HEK293T (cell line): ENCODE results near the gene SH3PXD2A.

Experiments
- CTCF ChIA-PET: fragments of 350-600 bp; formaldehyde crosslinking; extraction: SDS; loops from one replicate; lab custom pipeline; 2021; ENCODE audit warnings: antibody characterized with exemption, inconsistent platforms; lab: Yijun Ruan, JAX
- POLR2A ChIA-PET: fragments of 350-600 bp; formaldehyde crosslinking; extraction: SDS; loops from one replicate; lab custom pipeline; 2020; ENCODE audit warnings: antibody characterized with exemption, inconsistent platforms; lab: Yijun Ruan, JAX
- DNase-seq: peaks from one replicate; pipeline ENCODE4 v3.0.0; 2012; ENCODE audit warnings: mixed read lengths; ENCODE audit errors: extremely low spot score
- ARNT ChIP-seq: fragments of 450-650 bp; IDR thresholded peaks from 2 replicates; pipeline ENCODE4 v1.6.1; 2017; ENCODE audit warnings: mild to moderate bottlenecking
- BHLHE40 ChIP-seq: fragments of 450-650 bp; IDR thresholded peaks from 2 replicates; pipeline ENCODE4 v1.6.1; 2016; ENCODE audit warnings: mild to moderate bottlenecking, moderate library complexity, borderline replicate concordance
- CTBP1 ChIP-seq: fragments of 450-650 bp; IDR thresholded peaks from 2 replicates; pipeline ENCODE4 v1.6.1; 2016; ENCODE audit warnings: borderline replicate concordance
- ELF4 ChIP-seq: fragments of 450-650 bp; IDR thresholded peaks from 2 replicates; pipeline ENCODE4 v1.6.1; 2017; ENCODE audit warnings: antibody characterized with exemption
- FOXA1 ChIP-seq: fragments of 450-650 bp; IDR thresholded peaks from 2 replicates; pipeline ENCODE4 v1.6.1; 2016; ENCODE audit warnings: mild to moderate bottlenecking
- FOXK2 ChIP-seq: fragments of 450-650 bp; IDR thresholded peaks from 2 replicates; pipeline ENCODE4 v1.6.1; 2016; ENCODE audit warnings: mild to moderate bottlenecking
- FOXM1 ChIP-seq: fragments of 450-650 bp; IDR thresholded peaks from 2 replicates; pipeline ENCODE4 v1.6.1; 2017; ENCODE audit warnings: mild to moderate bottlenecking, borderline replicate concordance
- HDGF ChIP-seq: fragments of 450-650 bp; IDR thresholded peaks from 2 replicates; pipeline ENCODE4 v1.6.1; 2017; ENCODE audit warnings: antibody characterized with exemption, borderline replicate concordance
- L3MBTL2 ChIP-seq: fragments of 450-650 bp; conservative IDR thresholded peaks from 2 replicates; pipeline ENCODE4 v1.6.1; 2016; ENCODE audit warnings: mild to moderate bottlenecking
- LEF1 ChIP-seq: fragments of 450-650 bp; IDR thresholded peaks from 2 replicates; pipeline ENCODE4 v1.6.1; 2017; ENCODE audit warnings: mild to moderate bottlenecking, borderline replicate concordance
- NFRKB ChIP-seq: fragments of 450-650 bp; IDR thresholded peaks from 2 replicates; pipeline ENCODE4 v1.6.1; 2016; ENCODE audit warnings: mild to moderate bottlenecking, moderate library complexity
- PKNOX1 ChIP-seq: fragments of 450-650 bp; IDR thresholded peaks from 2 replicates; pipeline ENCODE4 v1.6.1; 2016
- SP1 ChIP-seq: fragments of 450-650 bp; IDR thresholded peaks from 2 replicates; pipeline ENCODE4 v1.6.1; 2017
- SUZ12 ChIP-seq: fragments of 450-650 bp; IDR thresholded peaks from 2 replicates; pipeline ENCODE4 v1.6.1; 2016; ENCODE audit warnings: mild to moderate bottlenecking
- TARDBP ChIP-seq: fragments of 450-650 bp; IDR thresholded peaks from 2 replicates; pipeline ENCODE4 v1.6.1; 2016
- ZNF384 ChIP-seq: fragments of 450-650 bp; IDR thresholded peaks from 2 replicates; pipeline ENCODE4 v1.6.1; 2016

SH3PXD2A gene

GRCh38 chr10:103727991-103728689 lies 127.2 kb downstream of the SH3PXD2A start:
- DNase-seq, result no peak
- POLR2A ChIA-PET, result interaction anchor here (1.0 kb wide), 1 partner anchor 10 kb away, joined by 5 read pairs; no protein-coding TSS in a partner anchor
- TF ChIP-seq FOXA1 (no peak), FOXK2 (no peak)
- CTCF ChIA-PET, result interaction anchor here (0.6 to 1.0 kb wide), 2 partner anchors 8 to 120 kb away, joined by 3 to 5 read pairs; no protein-coding TSS in a partner anchor

GRCh38 chr10:103727546-103727963 lies 127.8 kb downstream of the SH3PXD2A start:
- TF ChIP-seq FOXK2 (no peak), HDGF (no peak), BHLHE40 (no peak), ELF4 (no peak), NFRKB (no peak), LEF1 (no peak), SP1 (no peak), ZNF384 (no peak), SUZ12 (no peak), FOXA1 (no peak), FOXM1 (no peak), ARNT (no peak), PKNOX1 (no peak), TARDBP (no peak), CTBP1 (no peak), L3MBTL2 (no peak)
- ChIA-PET CTCF (no interaction called here), POLR2A (no interaction called here)
- no peak for DNase-seq

DNA sequence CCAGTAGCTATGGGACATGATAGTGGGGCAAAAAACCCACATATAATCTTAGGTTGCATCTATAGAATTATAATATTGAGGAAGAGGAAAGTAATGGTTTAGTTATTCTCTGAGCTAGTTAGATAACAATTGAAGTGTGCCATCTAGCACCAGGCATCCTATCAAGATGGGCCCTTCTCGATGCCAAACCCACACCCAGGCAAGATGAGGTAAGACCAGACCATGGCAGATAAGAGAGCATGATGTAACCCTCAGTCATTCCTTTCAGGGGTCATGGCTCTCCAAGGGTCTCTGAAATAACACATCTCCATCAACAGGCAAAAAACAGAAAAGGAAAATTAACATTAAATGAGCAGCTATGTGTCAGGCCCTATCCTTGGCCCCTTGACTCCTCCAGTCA lies 128.7 kb downstream of the SH3PXD2A start:
- POLR2A ChIA-PET, result no interaction called here

DNA sequence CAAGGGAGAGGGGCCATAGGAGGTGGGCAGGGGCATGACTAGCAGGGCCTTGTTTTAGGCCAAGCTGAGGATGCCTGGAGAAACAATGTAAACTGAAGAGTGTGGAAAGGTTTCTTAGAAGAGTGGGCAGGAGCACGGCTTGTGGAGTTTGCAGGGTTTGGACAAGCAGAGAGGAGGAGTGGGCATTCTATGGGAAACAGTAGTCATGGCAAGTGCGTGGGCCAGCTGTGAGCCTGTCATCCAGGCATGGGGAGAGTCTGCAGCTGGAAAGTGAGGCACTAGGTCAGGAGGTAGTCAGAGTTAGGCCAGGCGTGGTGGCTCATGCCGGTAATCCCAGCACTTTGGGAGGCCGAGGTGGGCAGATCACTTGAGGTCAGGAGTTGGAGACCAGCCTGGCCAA lies 130.1 kb downstream of the SH3PXD2A start:
- TF ChIP-seq SP1 (no peak), FOXA1 (no peak), TARDBP (no peak), NFRKB (no peak), FOXK2 (no peak), ARNT (no peak), BHLHE40 (no peak), L3MBTL2 (no peak), CTBP1 (no peak), SUZ12 (no peak)
- DNase-seq, result no peak
- POLR2A ChIA-PET, result no interaction called here
- CTCF ChIA-PET, result interaction anchor here (1.2 kb wide), 1 partner anchor 30 kb away, joined by 3 read pairs; no protein-coding TSS in a partner anchor

More for the DNA sequence above, 128.7 kb downstream of the SH3PXD2A start:
- TF ChIP-seq CTBP1, result no peak
- CTCF ChIA-PET, result interaction anchor here (0.9 kb wide), 1 partner anchor 14 kb away, joined by 3 read pairs; no protein-coding TSS in a partner anchor
- DNase-seq, result no peak

DNA sequence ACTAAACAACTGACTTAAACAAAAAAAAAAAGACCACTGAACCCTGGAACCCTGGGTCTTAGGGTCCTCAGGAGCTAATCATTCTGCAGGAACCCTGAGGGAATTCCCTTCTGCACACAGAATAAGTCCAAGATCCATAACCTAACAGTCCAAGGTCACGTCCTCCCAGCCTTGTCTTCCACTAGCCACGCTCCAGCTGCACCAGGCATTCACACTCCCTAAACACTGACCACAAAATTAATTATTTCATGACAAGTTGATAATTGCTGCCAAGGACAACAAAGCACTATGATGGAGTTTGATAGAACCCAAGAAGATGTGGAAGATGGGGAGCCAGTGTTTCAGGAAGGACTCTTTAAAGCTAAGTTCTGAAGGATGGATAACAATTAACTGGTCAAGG lies 130.6 kb downstream of the SH3PXD2A start:
- ChIA-PET CTCF (no interaction called here), POLR2A (no interaction called here)
- DNase-seq, result no peak
- no peak for TF ChIP-seq TARDBP
- no peak for TF ChIP-seq BHLHE40
- TF ChIP-seq FOXA1, result no peak
- TF ChIP-seq ELF4, result no peak
- no peak for TF ChIP-seq ARNT
- TF ChIP-seq SP1, result no peak
- TF ChIP-seq NFRKB, result no peak
- TF ChIP-seq SUZ12, result no peak
- TF ChIP-seq FOXK2, result no peak
- TF ChIP-seq FOXM1, result no peak
- no peak for TF ChIP-seq PKNOX1
- TF ChIP-seq ZNF384, result no peak
- TF ChIP-seq L3MBTL2, result no peak

DNA sequence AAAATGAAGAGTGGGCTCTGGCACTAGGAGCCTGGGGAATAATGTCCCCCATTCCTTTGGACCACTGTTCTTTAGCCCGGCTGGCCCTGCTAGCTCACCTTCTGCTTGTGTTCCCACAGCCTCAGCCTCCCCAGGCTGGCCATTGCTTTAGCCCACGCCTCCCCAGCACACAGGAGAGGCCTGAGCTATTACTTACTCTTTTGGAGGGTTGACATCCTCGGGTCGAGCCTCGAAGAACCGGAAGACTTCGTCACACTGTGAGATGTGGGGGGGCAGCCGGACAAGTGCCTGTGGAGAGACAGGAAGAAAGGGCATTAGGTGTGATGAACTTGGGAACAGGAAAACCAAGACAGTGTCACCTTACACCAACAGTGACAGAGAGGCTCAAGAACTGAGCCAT lies 131.3 kb downstream of the SH3PXD2A start:
- ChIA-PET CTCF (no interaction called here), POLR2A (no interaction called here)
- TF ChIP-seq FOXM1 (no peak), NFRKB (no peak), BHLHE40 (no peak), FOXA1 (no peak)
- no peak for DNase-seq

- CTCF ChIA-PET, result no interaction called here
- TF ChIP-seq FOXK2 (no peak), NFRKB (no peak), FOXM1 (no peak), LEF1 (no peak), CTBP1 (no peak), ELF4 (no peak), ARNT (no peak), ZNF384 (no peak), BHLHE40 (no peak)
- DNase-seq, result no peak
- POLR2A ChIA-PET, result no interaction called here
Measured at GRCh38 chr10:103723557-103723956, 131.8 kb downstream of the SH3PXD2A start.
